Loucy (cell line): ENCODE data around the gene SH3RF2.

Experiments used
- H2AFZ ChIP-seq: fragments of 200-600 bp; sonication (generic); 2 replicates; pipeline ENCODE4 v1.6.0; 2016; ENCODE audit warnings: antibody characterized with exemption, mild to moderate bottlenecking, low read length, moderate library complexity
- H3F3A ChIP-seq: fragments of 200-600 bp; 2 replicates; pipeline ENCODE4 v1.6.0; 2016; ENCODE audit warnings: antibody characterized with exemption, low read depth, mild to moderate bottlenecking
- H3K27me3 ChIP-seq: fragments of 200-600 bp; sonication (generic); 2 replicates; pipeline ENCODE4 v1.6.1; 2014; ENCODE audit warnings: low read length, mild to moderate bottlenecking; ENCODE audit not compliant: insufficient read depth, poor library complexity, severe bottlenecking
- H3K36me3 ChIP-seq: fragments of 200-600 bp; sonication (generic); 2 replicates; pipeline ENCODE4 v1.6.1; 2016; ENCODE audit warnings: low read length; ENCODE audit not compliant: insufficient read depth
- H3K4me1 ChIP-seq: fragments of 200-600 bp; sonication (generic); 2 replicates; pipeline ENCODE4 v1.5.1; 2014; ENCODE audit warnings: low read length, mild to moderate bottlenecking; ENCODE audit not compliant: insufficient read depth, poor library complexity, severe bottlenecking
- H3K4me2 ChIP-seq: fragments of 200-600 bp; sonication (generic); 2 replicates; pipeline ENCODE4 v1.6.0; 2014; ENCODE audit warnings: antibody characterized with exemption, low read length, low read depth, mild to moderate bottlenecking; ENCODE audit not compliant: poor library complexity, severe bottlenecking
- H3K4me3 ChIP-seq: fragments of 200-600 bp; sonication (generic); 2 replicates; pipeline ENCODE4 v1.5.1; 2014; ENCODE audit warnings: low read length, mild to moderate bottlenecking, mixed read lengths; ENCODE audit not compliant: poor library complexity, severe bottlenecking
- H3K79me2 ChIP-seq: fragments of 200-600 bp; sonication (generic); 2 replicates; pipeline ENCODE4 v1.6.1; 2014; ENCODE audit warnings: low read length; ENCODE audit not compliant: insufficient read depth
- H3K9ac ChIP-seq: fragments of 200-600 bp; sonication (generic); 2 replicates; pipeline ENCODE4 v1.6.0; 2014; ENCODE audit warnings: mild to moderate bottlenecking, low read depth, low read length, moderate library complexity; ENCODE audit not compliant: poor library complexity, severe bottlenecking
- H3K9me2 ChIP-seq: fragments of 200-600 bp; sonication (generic); replicated peaks from 2 replicates; pipeline ENCODE4 v1.6.1; 2016; ENCODE audit warnings: low read depth, low read length, mixed read lengths
- H3K9me3 ChIP-seq: fragments of 200-600 bp; sonication (generic); 2 replicates; pipeline ENCODE4 v1.6.1; 2014; ENCODE audit warnings: mild to moderate bottlenecking, antibody characterized with exemption, low read length, low read depth; ENCODE audit not compliant: insufficient read depth
- H4K20me1 ChIP-seq: fragments of 200-600 bp; sonication (generic); 2 replicates; pipeline ENCODE4 v1.6.0; 2014; ENCODE audit warnings: antibody characterized with exemption, low read length, mild to moderate bottlenecking; ENCODE audit not compliant: insufficient read depth, poor library complexity, severe bottlenecking
- EZH2phosphoT487 ChIP-seq: fragments of 200-600 bp; IDR thresholded peaks from 2 replicates; pipeline ENCODE4 v1.6.1; 2018; ENCODE audit warnings: antibody characterized with exemption, mild to moderate bottlenecking, moderate library complexity, borderline replicate concordance
- TF ChIP-seq, protein P1 (sequence below): fragments of 200-600 bp; sonication (generic); conservative IDR thresholded peaks from 2 replicates; pipeline ENCODE4 v1.5.1; 2014; ENCODE audit warnings: mild to moderate bottlenecking, antibody characterized with exemption, low read length

Gene SH3RF2

DNA sequence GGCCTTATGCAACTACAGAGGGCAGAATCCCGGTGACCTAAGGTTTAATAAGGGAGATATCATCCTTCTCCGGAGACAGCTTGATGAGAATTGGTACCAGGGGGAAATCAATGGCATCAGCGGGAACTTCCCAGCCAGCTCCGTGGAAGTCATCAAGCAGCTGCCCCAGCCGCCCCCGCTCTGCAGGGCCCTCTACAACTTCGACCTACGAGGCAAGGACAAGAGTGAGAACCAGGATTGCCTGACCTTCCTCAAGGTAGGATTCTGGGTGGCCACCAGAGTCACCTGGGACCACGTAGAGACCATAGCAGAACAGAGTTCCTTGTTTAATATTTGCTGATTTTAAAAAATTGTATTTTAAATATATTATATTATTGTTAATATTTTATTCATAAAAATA is 63.7 kb downstream of the SH3RF2 start:
- no peak overlapping the region for H3K4me2 ChIP-seq
- H2AFZ ChIP-seq, result no peak overlapping the region
- no peaks in the 10 kb centered on the region for H3F3A ChIP-seq
- no peaks in the 10 kb centered on the region for H4K20me1 ChIP-seq
- no peak overlapping the region for H3K4me3 ChIP-seq
- no peaks in the 10 kb centered on the region for H3K79me2 ChIP-seq
- H3K4me1 ChIP-seq, result no peaks in the 10 kb centered on the region
- H3K9ac ChIP-seq, result no peak overlapping the region
- no peaks in the 10 kb centered on the region for H3K27me3 ChIP-seq
- H3K9me3 ChIP-seq, result no peaks in the 10 kb centered on the region
- no peaks in the 10 kb centered on the region for H3K9me2 ChIP-seq
- TF ChIP-seq, protein P1, sequence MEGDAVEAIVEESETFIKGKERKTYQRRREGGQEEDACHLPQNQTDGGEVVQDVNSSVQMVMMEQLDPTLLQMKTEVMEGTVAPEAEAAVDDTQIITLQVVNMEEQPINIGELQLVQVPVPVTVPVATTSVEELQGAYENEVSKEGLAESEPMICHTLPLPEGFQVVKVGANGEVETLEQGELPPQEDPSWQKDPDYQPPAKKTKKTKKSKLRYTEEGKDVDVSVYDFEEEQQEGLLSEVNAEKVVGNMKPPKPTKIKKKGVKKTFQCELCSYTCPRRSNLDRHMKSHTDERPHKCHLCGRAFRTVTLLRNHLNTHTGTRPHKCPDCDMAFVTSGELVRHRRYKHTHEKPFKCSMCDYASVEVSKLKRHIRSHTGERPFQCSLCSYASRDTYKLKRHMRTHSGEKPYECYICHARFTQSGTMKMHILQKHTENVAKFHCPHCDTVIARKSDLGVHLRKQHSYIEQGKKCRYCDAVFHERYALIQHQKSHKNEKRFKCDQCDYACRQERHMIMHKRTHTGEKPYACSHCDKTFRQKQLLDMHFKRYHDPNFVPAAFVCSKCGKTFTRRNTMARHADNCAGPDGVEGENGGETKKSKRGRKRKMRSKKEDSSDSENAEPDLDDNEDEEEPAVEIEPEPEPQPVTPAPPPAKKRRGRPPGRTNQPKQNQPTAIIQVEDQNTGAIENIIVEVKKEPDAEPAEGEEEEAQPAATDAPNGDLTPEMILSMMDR, result no peak
- no peak for TF ChIP-seq EZH2phosphoT487
- H3K36me3 ChIP-seq, result no peaks in the 10 kb centered on the region

DNA sequence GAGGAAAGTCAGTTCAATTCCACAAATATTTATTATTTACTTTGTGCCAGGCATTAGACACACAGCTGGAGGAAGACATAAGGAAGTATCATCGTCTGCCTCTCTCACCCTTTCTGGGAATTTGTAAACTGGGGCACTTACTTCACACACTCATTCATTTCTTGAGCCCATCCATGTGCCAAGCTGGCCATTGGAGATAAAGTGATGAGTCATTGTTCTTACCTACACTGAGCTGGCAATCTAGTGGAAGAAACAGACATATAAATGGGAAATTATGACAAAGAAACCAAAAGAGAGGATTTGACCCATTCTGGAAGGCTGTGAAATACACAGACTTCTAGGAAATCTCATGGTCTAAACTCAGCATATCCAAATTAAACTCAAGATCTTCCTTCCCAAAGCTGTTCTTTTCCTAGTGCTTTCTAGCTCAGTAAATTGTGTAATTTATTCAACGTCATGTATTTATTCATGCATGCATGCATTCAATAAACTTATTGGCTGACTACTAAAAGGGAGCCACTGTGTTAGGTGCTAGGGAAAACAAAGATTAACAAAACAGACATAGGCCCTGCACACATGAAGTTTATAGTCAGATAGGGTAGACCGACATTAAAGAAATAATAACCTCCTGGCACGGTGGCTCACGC is 65.3 kb downstream of the SH3RF2 start:
- Histone ChIP-seq H3K27me3 (no peaks in the 10 kb centered on the region), H3F3A (no peaks in the 10 kb centered on the region), H3K9ac (no peak overlapping the region), H4K20me1 (no peaks in the 10 kb centered on the region), H3K79me2 (no peaks in the 10 kb centered on the region), H3K36me3 (no peaks in the 10 kb centered on the region), H3K4me3 (no peak overlapping the region), H3K4me2 (no peak overlapping the region), H3K4me1 (no peaks in the 10 kb centered on the region), H2AFZ (no peak overlapping the region), H3K9me3 (no peaks in the 10 kb centered on the region), H3K9me2 (no peaks in the 10 kb centered on the region)
- TF ChIP-seq EZH2phosphoT487, result no peak
- TF ChIP-seq, protein P1, result no peak

DNA sequence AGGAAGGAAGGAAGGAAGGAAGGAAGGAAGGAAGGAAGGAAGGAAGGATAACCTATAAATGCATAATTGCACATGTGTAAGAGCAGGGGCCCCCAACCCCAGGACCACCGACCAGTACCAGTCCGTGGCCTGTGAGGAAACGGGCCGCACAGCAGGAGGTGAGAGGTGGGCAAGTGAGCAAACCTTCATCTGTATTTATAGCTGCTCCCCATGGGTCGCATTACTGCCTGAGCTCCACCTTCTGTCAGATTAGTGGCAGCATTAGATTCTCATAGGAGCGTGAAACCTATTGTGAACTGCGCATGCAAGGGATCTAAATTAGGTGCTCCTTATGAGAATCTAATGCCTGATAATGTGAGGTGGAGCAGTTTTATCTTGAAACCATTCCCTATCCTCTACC is 66.1 kb downstream of the SH3RF2 start:
- H3K9me3 ChIP-seq, result no peaks in the 10 kb centered on the region

More for the DNA sequence above, 66.1 kb downstream of the SH3RF2 start:
- Histone ChIP-seq H3K27me3 (no peaks in the 10 kb centered on the region), H3K4me1 (no peaks in the 10 kb centered on the region), H3K4me3 (no peak overlapping the region), H3K36me3 (no peaks in the 10 kb centered on the region), H3K9me2 (no peaks in the 10 kb centered on the region), H3K4me2 (no peak overlapping the region), H3F3A (no peaks in the 10 kb centered on the region), H3K79me2 (no peaks in the 10 kb centered on the region), H3K9ac (no peak overlapping the region), H2AFZ (no peak overlapping the region), H4K20me1 (no peaks in the 10 kb centered on the region)
- TF ChIP-seq EZH2phosphoT487, result no peak
- TF ChIP-seq, protein P1, result no peak
